Measurements from ENCODE around the gene VIPR2.
"Not testable (repeated sequence)": the region's sequence is repeated elsewhere in the genome, so short reads cannot be mapped to it uniquely, and the experiment has no call there.

VIPR2 gene

DNA sequence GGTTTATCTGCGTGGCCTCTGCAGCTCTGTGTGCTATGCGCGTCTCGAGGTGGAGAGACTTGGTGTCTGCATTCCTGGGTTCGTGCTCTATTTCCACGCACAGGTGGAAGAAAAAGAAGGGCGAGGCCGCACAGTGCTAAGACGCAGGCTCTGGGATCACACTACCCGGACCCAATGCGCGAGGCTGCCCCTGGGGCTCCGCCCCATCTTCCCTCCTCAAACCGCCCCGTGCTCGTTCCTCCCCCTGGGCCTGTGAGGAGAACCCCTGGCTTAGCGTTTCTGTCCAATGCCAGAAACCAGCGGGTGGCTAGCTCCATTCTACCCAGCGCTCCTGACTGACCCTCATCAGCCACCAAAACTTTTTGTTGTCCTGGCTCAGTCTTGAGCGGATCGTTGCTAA lies 145.2 kb downstream of the VIPR2 start:
- TF ChIP-seq, protein P1, sequence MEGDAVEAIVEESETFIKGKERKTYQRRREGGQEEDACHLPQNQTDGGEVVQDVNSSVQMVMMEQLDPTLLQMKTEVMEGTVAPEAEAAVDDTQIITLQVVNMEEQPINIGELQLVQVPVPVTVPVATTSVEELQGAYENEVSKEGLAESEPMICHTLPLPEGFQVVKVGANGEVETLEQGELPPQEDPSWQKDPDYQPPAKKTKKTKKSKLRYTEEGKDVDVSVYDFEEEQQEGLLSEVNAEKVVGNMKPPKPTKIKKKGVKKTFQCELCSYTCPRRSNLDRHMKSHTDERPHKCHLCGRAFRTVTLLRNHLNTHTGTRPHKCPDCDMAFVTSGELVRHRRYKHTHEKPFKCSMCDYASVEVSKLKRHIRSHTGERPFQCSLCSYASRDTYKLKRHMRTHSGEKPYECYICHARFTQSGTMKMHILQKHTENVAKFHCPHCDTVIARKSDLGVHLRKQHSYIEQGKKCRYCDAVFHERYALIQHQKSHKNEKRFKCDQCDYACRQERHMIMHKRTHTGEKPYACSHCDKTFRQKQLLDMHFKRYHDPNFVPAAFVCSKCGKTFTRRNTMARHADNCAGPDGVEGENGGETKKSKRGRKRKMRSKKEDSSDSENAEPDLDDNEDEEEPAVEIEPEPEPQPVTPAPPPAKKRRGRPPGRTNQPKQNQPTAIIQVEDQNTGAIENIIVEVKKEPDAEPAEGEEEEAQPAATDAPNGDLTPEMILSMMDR (IDR thresholded peaks at IDR 0.05; ENCODE audit: low read length, missing control alignments): no peak
- DNase-seq (ENCODE audit: low read depth): no peak
- H3K4me3 ChIP-seq (replicated peaks; ENCODE audit: low read depth, low read length): no peak overlapping the region

DNA sequence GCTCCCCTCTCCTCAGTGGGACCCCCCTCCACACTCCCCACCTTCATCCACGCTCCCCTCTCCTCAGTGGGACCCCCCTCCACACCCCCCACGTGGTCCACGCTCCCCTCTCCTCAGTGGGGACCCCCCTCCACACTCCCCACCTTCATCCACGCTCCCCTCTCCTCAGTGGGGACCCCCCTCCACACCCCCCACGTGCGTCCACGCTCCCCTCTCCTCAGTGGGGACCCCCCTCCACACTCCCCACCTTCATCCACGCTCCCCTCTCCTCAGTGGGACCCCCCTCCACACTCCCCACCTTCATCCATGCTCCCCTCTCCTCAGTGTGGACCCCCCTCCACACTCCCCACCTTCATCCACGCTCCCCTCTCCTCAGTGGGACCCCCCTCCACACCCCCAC lies 146.4 kb downstream of the VIPR2 start:
- DNase-seq (ENCODE audit: low read depth); H3K4me3 ChIP-seq (replicated peaks; ENCODE audit: low read depth, low read length): not testable (repeated sequence)

DNA sequence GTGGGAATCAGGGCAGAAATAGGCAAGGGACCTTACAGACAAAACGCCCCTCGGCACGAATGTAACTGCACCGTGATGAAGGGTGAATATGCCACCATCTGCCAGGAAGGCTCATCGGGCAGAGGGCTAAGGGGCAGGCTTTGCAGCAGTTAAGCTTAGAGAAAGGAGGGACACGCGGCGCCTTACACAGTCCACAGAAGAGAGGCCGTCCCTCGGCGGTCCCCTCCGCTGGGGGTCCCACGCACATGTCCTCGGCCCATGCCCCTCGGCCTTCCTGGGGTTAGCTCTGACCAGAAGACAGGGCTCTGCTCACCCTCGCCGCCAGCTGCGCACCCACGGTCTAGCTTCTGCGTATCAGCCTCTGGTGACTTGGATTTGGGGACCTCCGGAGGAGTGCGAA lies 147.2 kb downstream of the VIPR2 start:
- H3K4me3 ChIP-seq (replicated peaks; ENCODE audit: low read depth, low read length): no peak overlapping the region
- TF ChIP-seq, protein P1 (IDR thresholded peaks at IDR 0.05; ENCODE audit: low read length, missing control alignments): no peak
- no peak for DNase-seq (ENCODE audit: low read depth)

DNA sequence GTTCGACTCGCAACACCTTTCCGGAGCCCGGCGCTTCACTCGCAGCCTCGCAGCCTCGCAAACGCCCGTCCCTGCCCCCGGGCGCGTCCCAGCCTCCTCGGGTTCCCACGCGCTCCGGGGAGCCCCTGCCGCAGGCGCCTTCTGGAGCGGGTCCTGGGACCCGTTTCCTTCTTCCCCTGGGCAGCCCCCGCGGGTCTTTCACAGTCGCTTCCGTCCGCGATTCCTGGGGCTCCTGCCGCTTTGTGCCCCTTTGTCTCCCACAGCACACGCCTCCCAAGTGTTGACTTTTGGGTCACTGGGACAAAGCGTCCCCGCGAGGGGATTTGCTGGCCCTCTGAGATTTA lies 147.6 kb downstream of the VIPR2 start:
- no peak overlapping the region for H3K4me3 ChIP-seq (replicated peaks; ENCODE audit: low read depth, low read length)

DNA sequence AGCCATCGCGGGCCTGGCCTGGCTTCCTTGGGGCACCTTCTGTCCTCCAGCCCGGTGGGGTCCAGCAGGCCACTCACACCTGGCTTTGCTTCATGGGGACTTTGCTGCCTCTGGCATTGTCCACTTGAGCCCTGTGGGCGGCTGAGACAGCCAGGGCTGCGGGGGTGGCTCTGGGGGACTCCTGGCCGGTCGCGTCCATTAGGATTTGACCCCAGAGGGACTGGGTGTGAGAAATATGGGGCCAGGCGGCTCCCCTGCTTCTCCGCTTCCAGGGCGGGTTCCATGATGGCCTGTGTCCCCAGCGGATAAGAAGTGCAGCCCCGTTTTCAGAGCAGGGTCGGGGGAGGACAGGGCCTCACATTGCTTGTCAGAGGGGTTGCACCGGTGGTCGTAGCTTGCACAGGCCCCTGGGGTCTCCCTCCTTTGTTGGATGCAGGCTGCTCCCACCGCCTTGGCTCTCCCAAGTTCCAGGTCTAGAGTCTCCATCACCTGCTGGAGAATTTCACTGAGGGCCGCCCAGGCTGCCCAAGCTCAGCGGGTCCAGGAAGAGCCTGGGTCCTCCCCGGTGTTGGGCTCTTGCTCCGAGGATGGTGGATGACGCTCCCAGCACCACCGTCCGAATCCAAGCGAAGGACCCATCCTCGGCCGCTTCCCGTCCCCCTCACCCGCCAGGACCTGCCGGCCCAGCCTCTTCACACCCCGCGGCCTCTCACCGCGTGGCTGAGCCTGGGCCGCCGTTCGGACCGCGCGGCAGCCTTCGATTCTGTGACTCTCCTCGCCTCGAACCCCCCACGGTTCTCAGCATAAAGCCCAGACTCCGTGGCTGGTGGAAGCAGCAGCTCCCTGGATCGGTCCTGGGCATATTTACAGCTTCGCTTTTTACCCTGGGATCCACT lies 148.2 kb downstream of the VIPR2 start:
- H3K4me3 ChIP-seq (replicated peaks; ENCODE audit: low read depth, low read length): no peak overlapping the region
- DNase-seq (ENCODE audit: low read depth): no peak
- TF ChIP-seq, protein P1 (IDR thresholded peaks at IDR 0.05; ENCODE audit: low read length, missing control alignments): no peak

More for the DNA sequence above, 147.6 kb downstream of the VIPR2 start:
- TF ChIP-seq, protein P1 (IDR thresholded peaks at IDR 0.05; ENCODE audit: low read length, missing control alignments): no peak
- DNase-seq (ENCODE audit: low read depth): no peak

DNA sequence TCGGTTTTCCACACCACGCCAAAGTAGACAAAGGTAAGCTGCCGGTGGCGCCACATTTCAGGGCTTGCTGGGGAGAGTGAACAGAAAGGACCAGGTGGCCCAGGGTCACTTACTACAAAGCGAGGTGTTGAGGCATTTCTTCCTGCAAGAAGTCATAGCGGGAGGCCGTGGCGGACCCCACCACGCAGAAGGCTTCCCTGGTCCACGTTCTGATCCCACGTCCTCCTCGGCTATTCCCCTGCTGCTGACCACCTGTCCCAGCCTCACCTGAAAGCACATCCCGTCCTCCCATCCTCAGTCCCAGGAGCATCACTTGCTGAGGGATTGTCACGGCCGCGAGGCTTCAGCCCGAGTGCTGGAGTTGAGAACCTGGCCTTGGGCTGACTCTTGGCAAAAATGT lies 149.2 kb downstream of the VIPR2 start:
- TF ChIP-seq, protein P1 (IDR thresholded peaks at IDR 0.05; ENCODE audit: low read length, missing control alignments): no peak
- DNase-seq (ENCODE audit: low read depth): no peak
- no peak overlapping the region for H3K4me3 ChIP-seq (replicated peaks; ENCODE audit: low read depth, low read length)

DNA sequence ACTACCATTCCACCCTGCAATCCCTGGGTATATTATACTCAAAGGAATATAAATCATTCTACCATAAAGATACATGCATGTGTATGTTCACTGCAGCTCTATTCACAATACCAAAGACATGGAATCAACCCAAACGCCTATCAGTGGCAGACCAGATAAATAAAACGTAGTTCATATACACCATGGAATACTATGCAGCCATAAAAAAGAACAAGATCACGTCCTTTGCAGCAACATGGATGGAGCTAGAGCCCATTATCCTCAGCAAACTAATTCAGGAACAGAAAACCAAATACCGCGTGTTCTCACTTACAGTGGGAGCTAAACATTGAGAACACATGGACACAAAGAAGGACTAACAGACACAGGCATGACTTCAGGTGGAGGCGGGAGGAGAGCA lies 150.0 kb downstream of the VIPR2 start:
- no peak for DNase-seq (ENCODE audit: low read depth)
- H3K4me3 ChIP-seq (replicated peaks; ENCODE audit: low read depth, low read length): no peak overlapping the region
- TF ChIP-seq, protein P1 (IDR thresholded peaks at IDR 0.05; ENCODE audit: low read length, missing control alignments): no peak

All from fibroblast of pulmonary artery (primary cell).